Measurements from ENCODE around the gene MAGI1.
"Not testable (repeated sequence)": the region's sequence is repeated elsewhere in the genome, so short reads cannot be mapped to it uniquely, and the experiment has no call there.

Gene MAGI1

DNA sequence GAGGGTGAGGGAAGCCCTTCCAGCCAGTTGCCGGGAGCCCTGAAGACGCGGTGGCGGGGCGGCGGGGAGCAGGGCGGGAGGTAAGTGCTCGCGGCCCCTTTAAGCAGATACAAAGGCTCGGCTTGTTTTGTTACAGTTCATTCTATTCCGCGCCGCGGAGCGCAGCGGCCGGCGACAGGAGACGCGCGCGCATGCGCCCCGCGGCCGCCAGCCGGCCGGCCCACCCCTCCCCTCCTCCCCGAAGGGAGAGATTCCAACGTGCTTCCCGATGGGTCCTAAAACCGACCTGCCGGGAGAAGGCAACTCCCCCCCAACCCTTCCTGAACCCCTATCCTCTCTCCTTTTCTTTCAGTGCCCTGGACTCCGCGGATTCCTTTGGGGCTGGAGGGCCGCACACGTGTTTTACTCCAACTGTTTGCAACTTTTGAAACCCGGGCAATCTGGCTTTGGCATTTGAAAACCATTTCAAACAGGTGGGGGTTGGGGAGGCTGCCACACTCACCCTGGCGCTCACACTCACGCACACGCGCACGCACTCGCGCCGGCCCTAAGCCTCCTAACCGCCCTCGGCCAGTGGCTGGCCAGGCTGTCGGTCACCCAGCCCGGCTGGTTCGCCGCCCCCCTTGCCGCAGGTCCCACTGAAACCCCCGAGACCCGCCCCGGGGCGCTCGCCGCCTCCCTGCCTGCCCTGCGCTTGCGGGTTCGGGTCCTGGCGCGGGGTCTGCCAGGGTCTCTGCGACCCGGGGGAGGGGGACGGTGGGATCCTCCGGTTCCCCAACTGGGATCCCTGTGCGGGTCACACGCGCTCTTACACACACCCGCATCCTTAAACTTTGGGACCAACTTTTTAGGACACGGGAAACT, at the start of gene MAGI1:
MAGI1 (minus strand) TSS at position 193 of the 864 bp plus-strand sequence. CDS start 610 bp downstream, outside the sequence.
- DNase-seq, result peak; percentile 81

DNA sequence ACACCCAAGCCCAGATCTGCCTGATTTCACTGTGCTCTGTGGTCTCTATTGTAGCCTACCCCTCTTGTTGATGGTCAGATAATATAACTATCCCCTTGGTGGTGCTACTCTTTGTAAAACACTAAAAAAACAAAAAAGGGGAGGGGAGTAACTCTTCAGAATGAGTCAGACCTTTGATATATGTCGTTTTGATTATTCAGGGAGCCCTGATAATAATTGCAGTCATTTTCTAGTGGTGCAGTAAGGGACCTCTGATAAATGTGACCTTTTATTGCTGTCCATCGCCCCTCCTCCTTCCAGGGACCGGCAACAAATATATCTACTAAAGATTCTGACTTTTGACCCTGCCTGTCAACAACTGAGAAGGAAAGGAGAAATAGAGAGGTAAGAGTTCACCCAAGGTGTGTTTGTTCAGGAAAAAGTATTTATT, 45.1 kb upstream of the MAGI1 start:
- no peak for DNase-seq

DNA sequence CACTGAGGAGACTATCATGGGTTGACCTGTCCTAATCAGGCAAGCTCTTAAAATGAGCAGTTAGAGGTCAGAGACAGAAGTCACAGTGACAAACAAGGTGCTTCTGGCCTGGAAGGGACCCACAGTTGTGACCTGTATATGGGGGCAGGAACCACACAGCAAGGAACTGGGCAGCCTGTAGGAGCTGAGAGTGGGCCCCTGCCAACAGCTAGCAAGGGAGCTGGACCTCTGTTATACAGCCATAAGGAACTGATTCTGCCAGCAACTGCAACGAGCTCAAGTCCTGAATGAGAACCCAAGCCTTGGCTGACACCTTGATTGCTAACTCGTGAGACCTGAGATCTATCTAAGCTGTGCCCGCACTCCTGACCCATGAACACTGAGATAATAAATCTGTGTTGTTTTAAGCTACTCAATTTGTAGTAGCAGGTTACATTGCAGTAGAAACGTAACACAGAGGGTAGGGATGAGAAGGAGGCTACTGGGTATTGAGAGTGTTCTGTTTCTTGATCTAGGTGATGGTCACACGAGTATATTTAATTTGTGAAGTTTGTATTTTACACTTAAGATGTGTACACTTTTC, 44.5 kb upstream of the MAGI1 start:
- DNase-seq, result no peak

DNA sequence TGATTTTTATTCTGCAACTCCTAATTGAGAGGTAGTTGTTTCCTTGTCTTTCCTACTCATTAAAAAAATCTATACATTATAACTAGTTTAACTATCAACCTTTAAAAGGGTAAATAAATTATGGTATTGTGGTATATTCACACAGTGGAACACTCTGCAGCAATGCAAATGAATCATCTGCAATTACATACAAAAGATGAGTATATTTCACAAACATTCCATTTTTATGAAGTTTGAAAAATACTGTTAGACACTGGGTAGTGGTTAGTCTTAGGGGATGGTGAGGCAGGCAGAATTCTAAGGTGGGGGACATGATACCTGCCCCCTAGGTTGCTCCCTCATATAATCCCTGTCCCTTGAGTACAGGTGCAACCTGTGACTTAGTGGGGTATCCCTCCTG, 44.0 kb upstream of the MAGI1 start:
- no peak for DNase-seq

DNA sequence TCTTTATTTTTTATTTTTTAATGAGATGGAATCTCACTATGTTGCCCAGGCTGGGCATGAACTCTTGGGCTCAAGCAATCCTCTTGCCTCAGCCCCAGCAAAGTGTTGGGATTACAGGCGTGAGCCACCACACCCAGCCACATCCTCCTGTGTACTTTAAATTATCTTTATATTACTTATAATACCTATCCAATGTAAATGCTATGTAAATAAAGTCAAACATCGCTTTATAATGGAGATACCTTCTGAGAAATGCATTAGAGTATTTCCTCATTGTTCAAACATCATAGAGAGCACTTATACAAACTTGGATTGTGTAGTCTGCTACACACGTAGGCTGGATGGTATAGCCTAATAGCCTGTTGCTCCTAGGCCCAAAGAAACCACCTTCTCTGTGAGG, 41.4 kb upstream of the MAGI1 start:
- no peak for DNase-seq

DNA sequence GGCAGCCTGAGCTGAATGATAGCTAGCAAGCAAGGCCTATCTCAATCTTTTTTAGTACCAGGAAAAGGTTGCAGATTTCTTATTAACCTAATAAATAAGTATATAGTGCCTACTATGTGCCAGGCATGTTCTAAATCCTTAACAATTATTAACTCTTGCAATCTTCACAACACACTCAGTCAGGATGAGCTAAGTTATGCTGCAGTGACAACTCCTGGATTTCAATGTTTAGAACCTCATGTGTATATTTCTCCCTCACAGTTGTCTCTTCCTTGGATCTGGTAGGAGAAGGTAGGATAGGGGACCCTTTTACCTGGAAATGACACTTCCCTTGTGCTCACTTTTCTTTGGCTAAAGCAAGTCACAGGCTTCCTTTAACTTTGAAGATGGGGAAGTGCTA, 39.3 kb upstream of the MAGI1 start:
- no peak for DNase-seq

DNA sequence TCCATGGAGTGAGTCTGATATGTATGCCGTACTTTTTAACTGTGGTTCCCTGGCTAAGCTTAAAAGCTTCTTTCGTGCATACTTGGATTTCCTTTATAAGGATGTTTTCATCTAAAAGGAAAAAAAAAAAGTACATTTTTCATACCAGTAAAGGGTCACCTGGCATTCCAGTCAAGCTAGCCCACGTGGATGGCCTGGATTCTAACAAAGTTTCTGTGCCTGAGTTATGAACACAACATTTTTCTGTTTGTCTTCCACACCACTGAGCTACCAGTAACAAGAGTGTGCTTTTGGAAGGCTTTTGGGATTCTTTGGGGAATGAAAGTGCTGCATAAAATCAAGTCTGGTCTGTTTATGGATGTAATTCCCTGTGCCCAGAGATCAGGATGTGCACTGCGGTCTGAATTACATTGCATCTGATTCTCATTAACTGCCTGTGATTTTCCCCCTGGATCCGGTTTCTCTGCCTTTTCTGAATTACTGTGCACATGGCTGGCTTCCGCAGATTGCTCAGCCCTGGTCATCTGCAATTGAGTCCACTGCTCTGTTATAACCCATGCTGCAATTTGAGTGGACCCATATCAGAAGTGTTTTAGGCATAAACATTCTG, 38.2 kb upstream of the MAGI1 start:
- no peak for DNase-seq

DNA sequence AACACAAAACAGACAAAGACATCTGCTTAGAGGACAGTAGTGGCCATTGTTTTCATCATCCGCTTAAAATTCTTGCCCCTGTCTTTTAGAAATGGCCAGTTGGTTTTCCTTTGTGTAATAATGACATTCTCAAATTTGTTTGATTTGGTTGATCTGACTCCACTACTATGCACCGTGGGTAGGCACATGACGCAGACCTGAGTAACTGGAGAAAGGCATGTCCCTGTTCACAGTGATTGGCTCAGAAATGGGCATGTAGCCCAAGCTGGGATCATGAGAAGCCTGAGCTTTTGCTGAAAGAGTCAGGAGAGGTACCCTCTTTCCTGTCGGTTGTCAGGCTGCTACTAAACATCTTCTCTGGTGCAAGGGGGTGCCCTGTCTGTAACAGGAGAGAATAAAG, 36.6 kb upstream of the MAGI1 start:
- DNase-seq, result no peak

DNA sequence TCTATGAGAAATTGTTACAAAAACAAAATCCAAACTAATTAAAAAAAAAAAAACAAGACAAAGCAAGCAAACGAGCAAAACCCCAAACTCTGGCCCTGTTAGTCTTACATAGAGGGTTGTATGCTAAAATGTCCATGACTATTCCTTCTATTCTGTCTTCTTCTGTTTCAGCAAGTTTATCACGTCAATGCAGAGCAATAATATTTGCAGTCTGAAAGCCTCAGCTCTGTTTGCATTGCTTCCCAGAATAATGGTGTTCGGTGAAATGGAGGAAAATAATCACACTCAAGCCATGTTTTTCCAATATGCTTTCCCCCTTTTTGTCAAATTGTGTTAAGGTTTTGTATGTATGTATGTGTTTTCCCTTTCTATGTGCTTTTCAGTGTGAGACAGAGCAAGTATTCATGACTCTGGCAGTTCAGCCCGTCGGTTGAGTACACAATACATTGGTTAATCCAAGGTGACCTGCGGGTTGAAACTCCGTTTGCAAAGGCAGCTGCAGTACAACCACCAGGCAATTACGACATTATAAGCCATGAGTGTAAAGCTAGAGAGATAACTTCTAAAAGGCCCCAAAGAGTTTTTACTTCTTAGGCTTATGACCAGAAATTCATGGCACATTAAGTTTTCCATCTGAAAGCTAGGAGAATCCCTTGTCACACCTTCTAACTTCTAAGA, 34.9 kb upstream of the MAGI1 start:
- DNase-seq, result no peak

DNA sequence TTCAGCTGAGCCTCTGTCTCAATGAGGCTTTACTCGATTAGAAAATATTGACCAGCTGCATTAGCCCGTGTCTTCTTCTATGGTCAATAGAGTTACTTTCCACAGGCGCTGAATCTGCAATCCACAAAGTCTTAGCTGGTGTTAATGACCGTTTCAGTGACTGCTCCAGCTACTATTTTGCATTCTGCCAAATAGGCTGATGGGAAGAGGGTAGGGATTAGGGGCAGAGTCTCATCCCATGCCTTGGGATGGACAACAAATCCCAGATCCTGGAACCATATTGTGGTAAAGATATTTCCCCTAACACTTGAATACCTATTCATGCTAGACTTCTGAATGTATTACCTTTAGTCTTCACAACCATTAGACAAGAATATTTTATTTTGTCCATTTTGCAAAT, 29.5 kb upstream of the MAGI1 start:
- DNase-seq, result no peak

DNA sequence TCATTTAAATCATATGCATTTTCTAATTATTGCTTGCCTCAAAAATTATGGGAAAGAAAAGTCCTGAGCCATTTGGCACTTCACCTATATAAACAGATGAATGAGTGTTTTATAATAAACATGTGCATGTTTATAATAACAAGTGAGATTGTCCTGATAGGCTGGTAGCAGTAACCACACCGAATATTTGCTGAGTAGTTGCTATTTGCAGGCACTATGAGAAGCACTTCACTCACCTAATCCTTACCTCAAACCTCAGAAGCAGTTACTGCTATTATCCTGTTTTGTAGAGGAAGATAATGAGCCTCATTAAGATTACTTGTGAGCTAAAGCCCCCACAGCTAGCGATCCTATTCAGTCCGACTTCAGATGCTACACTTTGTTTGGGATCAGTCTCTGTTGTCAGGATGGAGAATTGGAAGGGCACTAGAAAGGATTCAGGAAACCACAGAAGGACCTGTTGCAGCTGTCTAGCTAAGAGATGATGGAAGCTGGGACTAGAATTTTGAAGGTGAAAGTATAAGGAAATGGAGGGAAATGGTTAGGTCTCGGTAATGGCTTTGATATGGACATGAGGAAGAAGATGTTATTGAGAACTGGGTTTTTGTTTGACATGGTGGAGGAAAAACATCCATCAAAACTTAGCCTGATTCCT, 28.4 kb upstream of the MAGI1 start:
- DNase-seq, result no peak

DNA sequence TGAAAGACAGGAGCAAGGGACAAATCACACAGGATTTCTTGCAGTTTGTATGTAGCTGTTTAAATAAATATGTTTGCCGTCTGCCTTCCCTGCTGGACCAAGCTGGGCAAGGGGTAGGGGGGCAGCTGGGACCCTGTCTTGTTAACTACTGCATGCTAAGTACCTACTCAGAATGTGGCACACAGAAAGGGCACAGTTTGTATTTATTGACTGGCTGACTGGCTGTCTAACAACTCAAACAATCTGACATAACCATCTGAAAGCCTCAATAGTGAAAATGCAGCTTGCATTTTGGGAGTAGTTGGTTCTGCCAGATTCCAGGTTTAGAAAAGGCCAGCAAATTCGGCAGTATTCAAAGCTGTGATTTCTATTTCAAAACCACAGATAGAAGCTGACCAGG, 16.6 kb upstream of the MAGI1 start:
- no peak for DNase-seq

DNA sequence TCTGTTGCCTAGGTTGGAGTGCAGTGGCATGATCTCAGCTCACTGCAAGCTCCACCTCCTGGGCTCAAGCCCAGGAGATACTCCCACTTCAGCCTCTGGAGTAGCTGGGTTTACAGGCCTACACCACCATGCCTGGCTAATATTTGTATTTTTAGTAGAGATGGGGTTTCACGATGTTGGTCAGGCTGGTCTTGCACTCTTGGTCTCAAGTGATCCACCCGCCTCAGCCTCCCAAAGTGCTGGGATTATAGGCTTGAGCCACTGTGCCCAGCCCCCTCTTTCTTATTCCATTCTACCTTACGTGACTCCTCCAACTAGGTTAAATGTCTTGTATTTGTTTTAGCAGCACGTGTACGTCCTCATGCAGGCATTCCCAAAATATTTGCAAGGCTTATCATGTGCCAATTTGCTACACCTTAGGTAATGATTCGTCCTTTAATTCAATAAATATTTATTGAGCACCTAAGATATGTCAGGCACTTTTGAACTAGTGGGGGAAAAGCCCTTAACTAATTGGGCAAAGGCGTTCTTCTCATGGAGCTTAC, 14.9 kb upstream of the MAGI1 start:
- DNase-seq, result no peak

DNA sequence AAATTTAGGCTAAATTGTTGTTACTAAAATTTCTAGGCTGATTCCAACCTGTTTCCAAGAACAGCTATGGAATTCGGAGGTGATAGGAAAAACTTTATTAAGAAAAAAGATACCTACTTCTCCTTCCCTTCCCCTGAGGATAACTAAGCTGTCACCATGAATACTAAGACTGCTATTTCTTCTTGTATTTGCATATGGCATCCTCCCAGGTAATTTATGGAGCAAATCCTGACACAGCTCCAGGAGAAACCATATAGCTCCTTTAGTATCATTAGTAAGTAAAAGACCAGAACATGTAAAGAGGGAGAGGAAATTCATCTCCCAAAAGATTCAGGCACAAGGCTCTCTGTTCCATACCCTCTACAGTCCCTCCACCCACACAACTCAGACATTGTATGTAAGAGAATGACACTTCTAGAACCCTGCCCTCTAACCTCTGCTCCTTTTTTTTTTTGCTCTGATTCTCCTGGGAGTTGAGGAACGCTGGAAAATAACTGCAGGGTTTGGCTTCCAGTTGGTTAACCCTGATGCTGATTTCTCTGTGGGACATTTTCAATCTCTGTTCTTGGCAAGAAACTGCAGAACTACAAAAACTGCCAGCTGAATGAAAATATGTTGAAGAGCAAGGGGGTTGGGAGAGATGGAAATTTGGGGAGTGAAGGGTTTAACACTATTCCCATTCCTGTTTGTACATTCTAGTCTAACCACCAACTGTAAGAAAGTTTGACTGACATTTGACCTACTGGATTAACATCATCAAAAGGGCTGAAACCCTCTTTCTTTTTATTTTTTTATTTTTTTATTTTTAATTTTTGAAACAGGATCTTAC, 14.2 kb upstream of the MAGI1 start:
- DNase-seq, result no peak

DNA sequence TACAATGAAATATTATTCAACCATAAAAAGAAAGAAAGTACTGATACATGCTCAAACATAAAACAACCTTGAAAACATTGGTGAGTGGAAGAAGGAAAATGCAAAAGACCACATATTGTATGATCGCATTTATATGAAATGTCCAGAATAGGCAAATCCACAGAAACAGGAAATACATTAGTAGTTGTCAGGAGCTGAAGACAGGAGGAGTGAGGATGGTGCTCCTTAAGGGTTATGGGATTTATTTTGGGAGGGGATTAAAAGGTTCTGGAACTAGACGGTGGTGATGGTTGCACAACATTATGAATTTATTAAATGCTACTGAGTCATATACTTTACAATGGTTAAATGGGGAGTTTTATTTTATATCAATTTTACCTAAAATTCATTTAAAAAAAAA, 12.1 kb upstream of the MAGI1 start:
- DNase-seq, result no peak

DNA sequence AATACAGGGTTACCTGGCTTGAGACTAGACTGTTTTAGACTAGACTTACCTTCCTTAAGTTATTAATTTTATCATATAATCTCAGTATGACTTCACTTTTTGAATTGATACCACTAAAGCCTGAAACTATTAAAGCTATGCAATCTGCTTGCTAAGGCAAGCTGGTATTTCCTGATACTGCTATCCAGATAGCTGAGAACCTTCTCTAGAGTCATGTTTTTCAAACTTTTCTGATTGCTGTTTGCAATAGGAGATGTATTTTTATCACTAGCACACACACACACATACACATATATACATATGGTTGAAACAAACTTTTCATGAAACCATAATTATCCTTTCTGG, 9.3 kb upstream of the MAGI1 start:
- DNase-seq, result no peak

DNA sequence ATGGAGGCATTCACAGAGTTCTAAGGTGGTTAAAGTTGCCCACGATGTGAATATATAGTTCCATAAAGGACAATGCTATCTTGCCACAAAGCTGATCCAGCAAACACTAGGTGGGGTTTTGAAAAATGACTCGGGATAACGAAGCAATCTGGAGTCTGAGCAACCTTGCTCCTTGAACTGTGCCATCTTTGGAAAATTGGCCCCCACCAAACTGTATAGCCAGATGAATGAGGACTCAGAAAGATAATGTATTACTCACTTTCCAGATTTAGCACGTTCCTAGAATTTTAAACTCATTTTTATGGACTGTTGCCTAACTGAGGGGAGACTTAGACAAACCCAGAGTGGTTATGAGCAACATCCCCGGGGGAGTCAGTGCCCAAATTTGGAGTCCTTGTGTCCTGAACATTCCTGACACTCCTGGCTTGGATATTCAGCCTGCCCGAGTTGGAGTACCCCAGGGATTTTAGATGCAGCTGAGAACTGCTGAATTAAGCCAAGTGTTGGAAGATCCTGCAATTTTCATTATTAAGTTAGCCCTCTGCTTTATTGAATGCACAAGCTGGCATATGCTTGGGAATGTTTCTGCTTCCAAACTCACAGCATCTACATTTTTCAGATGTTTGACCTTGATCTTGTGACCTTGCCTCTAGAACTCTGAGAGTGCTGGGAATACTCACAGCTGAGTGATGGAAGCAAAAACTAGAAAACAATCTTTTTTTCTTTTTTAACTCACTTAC, 8.8 kb upstream of the MAGI1 start:
- no peak for DNase-seq

DNA sequence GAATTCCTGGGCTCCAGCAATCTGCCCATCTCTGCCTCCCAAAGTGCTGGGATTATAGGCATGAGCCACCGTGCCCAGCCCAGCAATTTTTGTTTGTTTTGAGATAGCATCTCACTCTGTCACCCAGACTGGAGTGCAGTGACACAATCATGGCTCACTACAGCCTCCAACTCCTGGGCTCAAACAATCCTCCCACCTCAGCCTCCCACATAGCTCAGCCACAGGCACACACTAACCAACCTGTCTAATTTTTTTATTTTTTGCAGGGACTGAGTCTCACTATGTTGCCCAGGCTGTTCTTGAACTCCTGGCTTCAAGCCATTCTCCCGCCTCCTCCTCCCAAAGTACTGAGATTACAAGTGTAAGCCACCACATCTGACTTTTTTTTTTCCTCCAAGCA, 7.6 kb upstream of the MAGI1 start:
- DNase-seq, result not testable (repeated sequence)

DNA sequence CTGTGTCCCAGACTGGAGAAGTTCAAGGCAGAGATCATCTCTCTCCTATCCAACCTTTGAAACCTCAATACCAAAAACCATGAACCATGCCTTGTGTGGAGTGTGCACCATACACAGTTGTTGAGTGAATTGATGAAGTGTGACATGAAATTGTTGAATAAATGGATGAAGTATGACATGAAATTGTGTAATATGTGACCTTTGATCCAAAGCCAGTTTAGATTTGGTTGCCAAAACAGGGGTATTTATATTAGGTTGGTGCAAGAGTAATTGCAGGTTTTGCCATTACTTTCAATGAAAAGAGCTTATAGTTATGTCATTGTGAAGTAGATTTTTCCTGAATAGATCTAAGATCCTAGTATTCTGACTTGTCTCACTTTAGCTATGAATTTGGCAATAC, 3.1 kb upstream of the MAGI1 start:
- DNase-seq, result no peak

DNA sequence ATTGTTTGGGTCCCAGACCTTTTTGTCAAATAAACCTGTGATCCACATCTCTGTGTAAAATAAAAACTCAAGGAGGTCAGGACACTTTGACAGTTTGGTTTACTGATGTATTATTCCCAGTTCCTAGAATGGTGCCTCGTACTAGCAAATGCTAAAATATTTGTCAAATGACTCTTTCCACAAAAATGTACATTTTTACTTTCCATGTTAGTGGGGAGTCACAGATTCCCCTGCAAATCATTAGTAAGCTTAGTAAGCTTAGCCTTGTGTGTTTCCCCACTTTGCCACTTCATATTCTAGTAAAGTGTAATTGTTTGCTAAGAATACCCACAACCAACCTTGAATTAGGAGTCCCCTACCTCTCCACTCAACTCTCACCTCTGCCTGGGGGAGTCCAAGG, 2.4 kb upstream of the MAGI1 start:
- no peak for DNase-seq

DNA sequence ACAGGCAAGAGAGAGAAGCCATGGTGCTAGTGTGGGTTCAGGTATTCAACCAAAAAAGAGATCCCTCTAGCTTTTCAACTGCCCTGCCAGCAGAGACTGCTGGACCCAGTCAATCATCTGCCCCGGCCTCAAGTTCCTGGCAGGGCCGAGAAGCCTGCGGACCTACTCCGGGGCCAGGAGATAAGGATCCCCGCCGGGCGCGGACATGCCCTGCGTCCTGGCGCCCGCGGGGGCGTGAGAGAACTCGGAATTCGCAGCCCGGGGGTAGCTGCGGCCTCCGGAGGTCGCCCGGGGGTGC, 821 bp upstream of the MAGI1 start:
- no peak for DNase-seq

DNA sequence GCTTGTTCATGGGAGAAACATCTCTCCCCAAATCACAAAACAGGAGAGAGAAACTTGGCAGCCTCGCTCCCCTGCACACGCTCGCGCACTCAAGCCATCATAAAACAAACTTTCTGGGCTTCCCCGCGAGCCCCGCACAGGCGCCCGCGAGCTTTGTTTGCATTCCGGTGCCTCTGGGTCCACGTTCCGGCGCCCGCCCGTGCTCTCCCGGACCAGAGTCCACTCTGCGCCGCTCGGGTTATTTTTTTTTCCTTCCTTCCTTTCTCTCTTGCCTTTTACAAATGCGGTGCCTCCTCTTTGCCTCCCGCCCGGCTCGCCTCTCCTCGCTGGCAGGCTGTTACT, 363 bp downstream of the MAGI1 start:
- no peak for DNase-seq
